ENCODE results near the gene SLCO3A1.

DNA sequence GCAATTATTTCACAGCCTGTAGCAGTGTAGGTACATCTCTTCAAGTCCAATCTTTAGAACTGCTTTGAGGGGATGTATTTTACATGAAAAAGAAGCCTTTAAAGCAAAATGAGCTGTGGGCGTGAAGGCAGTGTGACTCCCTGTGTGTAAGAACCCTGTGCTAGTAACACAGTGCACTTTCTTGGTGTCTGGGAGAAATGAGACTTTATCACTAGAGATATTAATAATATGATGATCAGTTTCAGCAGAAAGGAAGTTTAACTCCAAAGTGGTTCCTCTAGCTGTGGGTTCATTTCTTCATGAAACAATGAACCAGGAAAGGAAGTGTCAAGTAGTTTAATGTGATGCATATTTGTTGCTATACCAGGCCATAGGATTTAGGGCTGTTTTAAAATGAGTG, 41.5 kb downstream of the SLCO3A1 start:
- TF ChIP-seq, protein P1, sequence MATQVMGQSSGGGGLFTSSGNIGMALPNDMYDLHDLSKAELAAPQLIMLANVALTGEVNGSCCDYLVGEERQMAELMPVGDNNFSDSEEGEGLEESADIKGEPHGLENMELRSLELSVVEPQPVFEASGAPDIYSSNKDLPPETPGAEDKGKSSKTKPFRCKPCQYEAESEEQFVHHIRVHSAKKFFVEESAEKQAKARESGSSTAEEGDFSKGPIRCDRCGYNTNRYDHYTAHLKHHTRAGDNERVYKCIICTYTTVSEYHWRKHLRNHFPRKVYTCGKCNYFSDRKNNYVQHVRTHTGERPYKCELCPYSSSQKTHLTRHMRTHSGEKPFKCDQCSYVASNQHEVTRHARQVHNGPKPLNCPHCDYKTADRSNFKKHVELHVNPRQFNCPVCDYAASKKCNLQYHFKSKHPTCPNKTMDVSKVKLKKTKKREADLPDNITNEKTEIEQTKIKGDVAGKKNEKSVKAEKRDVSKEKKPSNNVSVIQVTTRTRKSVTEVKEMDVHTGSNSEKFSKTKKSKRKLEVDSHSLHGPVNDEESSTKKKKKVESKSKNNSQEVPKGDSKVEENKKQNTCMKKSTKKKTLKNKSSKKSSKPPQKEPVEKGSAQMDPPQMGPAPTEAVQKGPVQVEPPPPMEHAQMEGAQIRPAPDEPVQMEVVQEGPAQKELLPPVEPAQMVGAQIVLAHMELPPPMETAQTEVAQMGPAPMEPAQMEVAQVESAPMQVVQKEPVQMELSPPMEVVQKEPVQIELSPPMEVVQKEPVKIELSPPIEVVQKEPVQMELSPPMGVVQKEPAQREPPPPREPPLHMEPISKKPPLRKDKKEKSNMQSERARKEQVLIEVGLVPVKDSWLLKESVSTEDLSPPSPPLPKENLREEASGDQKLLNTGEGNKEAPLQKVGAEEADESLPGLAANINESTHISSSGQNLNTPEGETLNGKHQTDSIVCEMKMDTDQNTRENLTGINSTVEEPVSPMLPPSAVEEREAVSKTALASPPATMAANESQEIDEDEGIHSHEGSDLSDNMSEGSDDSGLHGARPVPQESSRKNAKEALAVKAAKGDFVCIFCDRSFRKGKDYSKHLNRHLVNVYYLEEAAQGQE (IDR thresholded peaks at IDR 0.05; ENCODE audit: insufficient replicate concordance, low read depth), result no peak
- TF ChIP-seq, protein P2, sequence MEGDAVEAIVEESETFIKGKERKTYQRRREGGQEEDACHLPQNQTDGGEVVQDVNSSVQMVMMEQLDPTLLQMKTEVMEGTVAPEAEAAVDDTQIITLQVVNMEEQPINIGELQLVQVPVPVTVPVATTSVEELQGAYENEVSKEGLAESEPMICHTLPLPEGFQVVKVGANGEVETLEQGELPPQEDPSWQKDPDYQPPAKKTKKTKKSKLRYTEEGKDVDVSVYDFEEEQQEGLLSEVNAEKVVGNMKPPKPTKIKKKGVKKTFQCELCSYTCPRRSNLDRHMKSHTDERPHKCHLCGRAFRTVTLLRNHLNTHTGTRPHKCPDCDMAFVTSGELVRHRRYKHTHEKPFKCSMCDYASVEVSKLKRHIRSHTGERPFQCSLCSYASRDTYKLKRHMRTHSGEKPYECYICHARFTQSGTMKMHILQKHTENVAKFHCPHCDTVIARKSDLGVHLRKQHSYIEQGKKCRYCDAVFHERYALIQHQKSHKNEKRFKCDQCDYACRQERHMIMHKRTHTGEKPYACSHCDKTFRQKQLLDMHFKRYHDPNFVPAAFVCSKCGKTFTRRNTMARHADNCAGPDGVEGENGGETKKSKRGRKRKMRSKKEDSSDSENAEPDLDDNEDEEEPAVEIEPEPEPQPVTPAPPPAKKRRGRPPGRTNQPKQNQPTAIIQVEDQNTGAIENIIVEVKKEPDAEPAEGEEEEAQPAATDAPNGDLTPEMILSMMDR (IDR thresholded peaks at IDR 0.05; ENCODE audit: insufficient read depth, low read length), result no peak
- TF ChIP-seq POLR2AphosphoS5 (IDR thresholded peaks at IDR 0.05; ENCODE audit: low read depth), result no peak
- no peak for TF ChIP-seq SPI1 (IDR thresholded peaks at IDR 0.05; ENCODE audit: borderline replicate concordance, low read depth)

All from HL-60 (cell line).